GM23338 (cell line): ENCODE data around the gene SLC45A2. TPM values are rescaled to one million over a fixed set of nuclear protein-coding genes. Genes with fewer than 3 reads are reported as not detected.

ENCODE experiments used
- ATAC-seq: fragments of 200-7000 bp; cut with Tn5 transposase; 3 replicates; pipeline ENCODE4 v1.9.1; 2020
- DNase-seq: peaks from one replicate; pipeline ENCODE4 v3.0.0-alpha.2; 2015; ENCODE audit warnings: low spot score
- H2AFZ ChIP-seq: fragments of 200-600 bp; sonication (generic); 2 replicates; pipeline ENCODE4 v1.8.0; 2016; ENCODE audit warnings: antibody characterized with exemption, mild to moderate bottlenecking, moderate library complexity
- H3F3A ChIP-seq: fragments of 200-600 bp; sonication (generic); replicated peaks from 2 replicates; pipeline ENCODE4 v1.8.0; 2017; ENCODE audit warnings: antibody characterized with exemption, mixed run types, low read depth
- H3K27ac ChIP-seq: fragments of 200-600 bp; sonication (generic); 2 replicates; pipeline ENCODE4 v1.6.1; 2016; ENCODE audit warnings: low read depth
- H3K27me3 ChIP-seq: fragments of 200-600 bp; sonication (generic); 2 replicates; pipeline ENCODE4 v1.8.0; 2016; ENCODE audit warnings: mild to moderate bottlenecking, mixed run types, moderate library complexity; ENCODE audit not compliant: insufficient read depth
- H3K36me3 ChIP-seq: fragments of 200-600 bp; sonication (generic); 2 replicates; pipeline ENCODE4 v1.8.0; 2016; ENCODE audit warnings: mild to moderate bottlenecking; ENCODE audit not compliant: insufficient read depth
- H3K4me1 ChIP-seq: fragments of 200-600 bp; sonication (generic); 2 replicates; pipeline ENCODE4 v1.8.0; 2016; ENCODE audit warnings: mild to moderate bottlenecking, moderate library complexity; ENCODE audit not compliant: insufficient read depth
- H3K4me2 ChIP-seq: fragments of 200-600 bp; sonication (generic); 2 replicates; pipeline ENCODE4 v1.7.1; 2017; ENCODE audit warnings: mixed run types
- H3K4me3 ChIP-seq: fragments of 200-600 bp; sonication (generic); 2 replicates; pipeline ENCODE4 v1.6.1; 2016; ENCODE audit warnings: mixed run types
- H3K79me2 ChIP-seq: fragments of 200-600 bp; sonication (generic); replicated peaks from 2 replicates; pipeline ENCODE4 v1.8.0; 2017; ENCODE audit warnings: mild to moderate bottlenecking; ENCODE audit not compliant: insufficient read depth
- H3K9me2 ChIP-seq: fragments of 200-600 bp; sonication (generic); 2 replicates; pipeline ENCODE4 v1.8.0; 2017; ENCODE audit not compliant: insufficient read depth
- H4K20me1 ChIP-seq: fragments of 200-600 bp; sonication (generic); replicated peaks from 2 replicates; pipeline ENCODE4 v1.8.0; 2017; ENCODE audit warnings: mild to moderate bottlenecking; ENCODE audit not compliant: insufficient read depth
- H3K27ac Mint-ChIP-seq: 2 replicates; pipeline ENCODE4 v1.8.0; 2020; ENCODE audit warnings: inconsistent platforms, mild to moderate bottlenecking, moderate library complexity, mixed read lengths
- H3K27me3 Mint-ChIP-seq: 3 replicates; pipeline ENCODE4 v1.8.0; 2022; ENCODE audit warnings: low read depth, mild to moderate bottlenecking, moderate library complexity, mixed read lengths, inconsistent platforms; ENCODE audit not compliant: insufficient read depth, poor library complexity
- H3K36me3 Mint-ChIP-seq: 3 replicates; pipeline ENCODE4 v1.8.0; 2021; ENCODE audit warnings: low read depth, mild to moderate bottlenecking, inconsistent platforms, moderate library complexity, mixed read lengths
- H3K4me1 Mint-ChIP-seq: 3 replicates; pipeline ENCODE4 v1.8.0; 2020; ENCODE audit warnings: mild to moderate bottlenecking, inconsistent platforms, mixed read lengths
- H3K4me3 Mint-ChIP-seq: 3 replicates; pipeline ENCODE4 v1.8.0; 2021; ENCODE audit warnings: moderate library complexity, mild to moderate bottlenecking, inconsistent platforms, mixed read lengths
- H3K9me3 Mint-ChIP-seq: 3 replicates; pipeline ENCODE4 v1.8.0; 2020; ENCODE audit warnings: moderate library complexity, mild to moderate bottlenecking, inconsistent platforms, mixed read lengths
- EZH2 ChIP-seq: fragments of 200-600 bp; sonication (generic); IDR thresholded peaks from one replicate; pipeline ENCODE4 v1.8.0; 2017; ENCODE audit warnings: antibody characterized with exemption, mild to moderate bottlenecking, low read depth; ENCODE audit not compliant: unreplicated experiment
- EZH2phosphoT487 ChIP-seq: fragments of 200-600 bp; sonication (generic); IDR thresholded peaks from one replicate; pipeline ENCODE4 v1.8.1; 2018; ENCODE audit warnings: antibody characterized with exemption; ENCODE audit not compliant: unreplicated experiment
- JUNB ChIP-seq: IDR thresholded peaks from one replicate; pipeline ENCODE4 v1.6.1; 2016; ENCODE audit warnings: antibody characterized with exemption; ENCODE audit not compliant: unreplicated experiment
- STAT1 ChIP-seq: IDR thresholded peaks from one replicate; pipeline ENCODE4 v1.6.1; 2016; ENCODE audit warnings: antibody characterized with exemption; ENCODE audit not compliant: unreplicated experiment
- ZNF114 ChIP-seq: fragments of 250-450 bp; sonication (Bioruptor Pico); IDR thresholded peaks from 2 replicates; pipeline ENCODE4 v1.5.0; 2020; ENCODE audit warnings: mild to moderate bottlenecking, moderate library complexity
- polyA plus RNA-seq: library from polyadenylated mRNA; unstranded; fragments of >200 nt; fragmentation: Nextera tagmentation; extraction: Ambion mirVana; gene quantifications from 2 replicates; pipeline ENCODE4 v1.2.1, GENCODE V29; 2016
- total RNA-seq: library from RNA; depleted of rRNA; stranded (reverse); fragments of >200 nt; shearing (Covaris generic); gene quantifications from 2 replicates; pipeline ENCODE4 v1.2.3, GENCODE V29; 2014
- TF ChIP-seq, protein P1 (sequence below): fragments of 250-450 bp; sonication (Bioruptor Pico); IDR thresholded peaks from 2 replicates; pipeline ENCODE4 v1.5.0; 2020; ENCODE audit warnings: mild to moderate bottlenecking, moderate library complexity
- TF ChIP-seq, protein P2 (sequence below), 2 experiments: fragments of 200-600 bp in 1 of 2; sonication (generic) in 1 of 2; conservative IDR thresholded peaks; 2 replicates each; pipeline versions ENCODE4 v1.5.1 to v1.6.1; 2016 to 2017; ENCODE audit warnings: antibody characterized with exemption in 2 of 2, low read depth in 2 of 2, mild to moderate bottlenecking in 2 of 2, moderate library complexity in 1 of 2

Gene SLC45A2
- total and polyA plus RNA-seq, 2 experiments from 2014 or later, result not detected

- TF ChIP-seq, protein P1, sequence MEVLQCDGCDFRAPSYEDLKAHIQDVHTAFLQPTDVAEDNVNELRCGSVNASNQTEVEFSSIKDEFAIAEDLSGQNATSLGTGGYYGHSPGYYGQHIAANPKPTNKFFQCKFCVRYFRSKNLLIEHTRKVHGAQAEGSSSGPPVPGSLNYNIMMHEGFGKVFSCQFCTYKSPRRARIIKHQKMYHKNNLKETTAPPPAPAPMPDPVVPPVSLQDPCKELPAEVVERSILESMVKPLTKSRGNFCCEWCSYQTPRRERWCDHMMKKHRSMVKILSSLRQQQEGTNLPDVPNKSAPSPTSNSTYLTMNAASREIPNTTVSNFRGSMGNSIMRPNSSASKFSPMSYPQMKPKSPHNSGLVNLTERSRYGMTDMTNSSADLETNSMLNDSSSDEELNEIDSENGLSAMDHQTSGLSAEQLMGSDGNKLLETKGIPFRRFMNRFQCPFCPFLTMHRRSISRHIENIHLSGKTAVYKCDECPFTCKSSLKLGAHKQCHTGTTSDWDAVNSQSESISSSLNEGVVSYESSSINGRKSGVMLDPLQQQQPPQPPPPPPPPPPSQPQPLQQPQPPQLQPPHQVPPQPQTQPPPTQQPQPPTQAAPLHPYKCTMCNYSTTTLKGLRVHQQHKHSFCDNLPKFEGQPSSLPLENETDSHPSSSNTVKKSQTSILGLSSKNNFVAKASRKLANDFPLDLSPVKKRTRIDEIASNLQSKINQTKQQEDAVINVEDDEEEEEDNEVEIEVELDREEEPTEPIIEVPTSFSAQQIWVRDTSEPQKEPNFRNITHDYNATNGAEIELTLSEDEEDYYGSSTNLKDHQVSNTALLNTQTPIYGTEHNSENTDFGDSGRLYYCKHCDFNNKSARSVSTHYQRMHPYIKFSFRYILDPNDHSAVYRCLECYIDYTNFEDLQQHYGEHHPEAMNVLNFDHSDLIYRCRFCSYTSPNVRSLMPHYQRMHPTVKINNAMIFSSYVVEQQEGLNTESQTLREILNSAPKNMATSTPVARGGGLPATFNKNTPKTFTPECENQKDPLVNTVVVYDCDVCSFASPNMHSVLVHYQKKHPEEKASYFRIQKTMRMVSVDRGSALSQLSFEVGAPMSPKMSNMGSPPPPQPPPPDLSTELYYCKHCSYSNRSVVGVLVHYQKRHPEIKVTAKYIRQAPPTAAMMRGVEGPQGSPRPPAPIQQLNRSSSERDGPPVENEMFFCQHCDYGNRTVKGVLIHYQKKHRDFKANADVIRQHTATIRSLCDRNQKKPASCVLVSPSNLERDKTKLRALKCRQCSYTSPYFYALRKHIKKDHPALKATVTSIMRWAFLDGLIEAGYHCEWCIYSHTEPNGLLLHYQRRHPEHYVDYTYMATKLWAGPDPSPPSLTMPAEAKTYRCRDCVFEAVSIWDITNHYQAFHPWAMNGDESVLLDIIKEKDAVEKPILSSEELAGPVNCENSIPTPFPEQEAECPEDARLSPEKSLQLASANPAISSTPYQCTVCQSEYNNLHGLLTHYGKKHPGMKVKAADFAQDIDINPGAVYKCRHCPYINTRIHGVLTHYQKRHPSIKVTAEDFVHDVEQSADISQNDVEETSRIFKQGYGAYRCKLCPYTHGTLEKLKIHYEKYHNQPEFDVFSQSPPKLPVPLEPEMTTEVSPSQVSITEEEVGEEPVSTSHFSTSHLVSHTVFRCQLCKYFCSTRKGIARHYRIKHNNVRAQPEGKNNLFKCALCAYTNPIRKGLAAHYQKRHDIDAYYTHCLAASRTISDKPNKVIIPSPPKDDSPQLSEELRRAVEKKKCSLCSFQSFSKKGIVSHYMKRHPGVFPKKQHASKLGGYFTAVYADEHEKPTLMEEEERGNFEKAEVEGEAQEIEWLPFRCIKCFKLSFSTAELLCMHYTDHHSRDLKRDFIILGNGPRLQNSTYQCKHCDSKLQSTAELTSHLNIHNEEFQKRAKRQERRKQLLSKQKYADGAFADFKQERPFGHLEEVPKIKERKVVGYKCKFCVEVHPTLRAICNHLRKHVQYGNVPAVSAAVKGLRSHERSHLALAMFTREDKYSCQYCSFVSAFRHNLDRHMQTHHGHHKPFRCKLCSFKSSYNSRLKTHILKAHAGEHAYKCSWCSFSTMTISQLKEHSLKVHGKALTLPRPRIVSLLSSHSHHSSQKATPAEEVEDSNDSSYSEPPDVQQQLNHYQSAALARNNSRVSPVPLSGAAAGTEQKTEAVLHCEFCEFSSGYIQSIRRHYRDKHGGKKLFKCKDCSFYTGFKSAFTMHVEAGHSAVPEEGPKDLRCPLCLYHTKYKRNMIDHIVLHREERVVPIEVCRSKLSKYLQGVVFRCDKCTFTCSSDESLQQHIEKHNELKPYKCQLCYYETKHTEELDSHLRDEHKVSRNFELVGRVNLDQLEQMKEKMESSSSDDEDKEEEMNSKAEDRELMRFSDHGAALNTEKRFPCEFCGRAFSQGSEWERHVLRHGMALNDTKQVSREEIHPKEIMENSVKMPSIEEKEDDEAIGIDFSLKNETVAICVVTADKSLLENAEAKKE (CRISPR knock-in tag), result no peak
- TF ChIP-seq EZH2 (no peak), ZNF114 (CRISPR knock-in tag) (no peak), STAT1 (no peak)
- TF ChIP-seq, protein P2, sequence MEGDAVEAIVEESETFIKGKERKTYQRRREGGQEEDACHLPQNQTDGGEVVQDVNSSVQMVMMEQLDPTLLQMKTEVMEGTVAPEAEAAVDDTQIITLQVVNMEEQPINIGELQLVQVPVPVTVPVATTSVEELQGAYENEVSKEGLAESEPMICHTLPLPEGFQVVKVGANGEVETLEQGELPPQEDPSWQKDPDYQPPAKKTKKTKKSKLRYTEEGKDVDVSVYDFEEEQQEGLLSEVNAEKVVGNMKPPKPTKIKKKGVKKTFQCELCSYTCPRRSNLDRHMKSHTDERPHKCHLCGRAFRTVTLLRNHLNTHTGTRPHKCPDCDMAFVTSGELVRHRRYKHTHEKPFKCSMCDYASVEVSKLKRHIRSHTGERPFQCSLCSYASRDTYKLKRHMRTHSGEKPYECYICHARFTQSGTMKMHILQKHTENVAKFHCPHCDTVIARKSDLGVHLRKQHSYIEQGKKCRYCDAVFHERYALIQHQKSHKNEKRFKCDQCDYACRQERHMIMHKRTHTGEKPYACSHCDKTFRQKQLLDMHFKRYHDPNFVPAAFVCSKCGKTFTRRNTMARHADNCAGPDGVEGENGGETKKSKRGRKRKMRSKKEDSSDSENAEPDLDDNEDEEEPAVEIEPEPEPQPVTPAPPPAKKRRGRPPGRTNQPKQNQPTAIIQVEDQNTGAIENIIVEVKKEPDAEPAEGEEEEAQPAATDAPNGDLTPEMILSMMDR (conservative IDR thresholded peaks at IDR 0.05; ENCODE audit: low read depth in 2 of 2), result no peak
Measured at GRCh38 chr5:33929925-33930690, 54.4 kb downstream of the SLC45A2 start (continued).

DNA sequence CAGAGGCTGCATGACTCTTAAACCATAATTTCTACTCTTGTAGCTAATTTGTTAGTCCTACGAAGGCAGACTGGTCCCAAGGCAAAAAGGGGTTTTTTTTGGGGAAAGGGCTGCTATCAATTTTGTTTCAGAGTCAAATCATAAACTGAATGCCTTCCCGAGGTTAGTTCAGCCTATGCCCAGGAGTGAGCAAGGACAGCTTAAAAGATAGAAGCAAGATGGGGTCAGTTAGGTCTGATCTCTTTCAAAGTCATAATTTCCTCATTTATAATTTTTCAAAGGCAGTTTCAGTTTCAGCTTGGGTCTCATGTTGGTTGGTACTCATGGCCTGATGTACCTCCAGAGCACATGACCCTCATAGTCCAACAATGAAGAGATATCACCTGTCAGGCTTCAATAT lies 56.2 kb downstream of the SLC45A2 start:
- H4K20me1 ChIP-seq, result no peaks in the 10 kb centered on the region
- Mint-ChIP-seq H3K36me3 (no peaks in the 10 kb centered on the region; the same call in 2 of the 3 replicates), H3K27me3 (peaks cover 3% of the 10 kb centered on the region), H3K27ac (no peak overlapping the region), H3K4me1 (peaks cover 40% of the 10 kb centered on the region), H3K4me3 (no peak overlapping the region), H3K9me3 (no peaks in the 10 kb centered on the region)
- H3K9me2 ChIP-seq, result peaks cover 19% of the 10 kb centered on the region
- no peak for DNase-seq
- no peaks in the 10 kb centered on the region for H3K27me3 ChIP-seq
- no peak for ATAC-seq
- peak overlapping the region; percentile 64 for H3K4me2 ChIP-seq
- peak overlapping the region; percentile 90; the same call in 1 of the 2 replicates for H2AFZ ChIP-seq
- no peak overlapping the region; the same call in 1 of the 2 replicates for H3K27ac ChIP-seq
- no peaks in the 10 kb centered on the region for H3K36me3 ChIP-seq
- peak overlapping the region; percentile 24; the same call in 1 of the 2 replicates for H3K4me3 ChIP-seq
- H3K79me2 ChIP-seq, result no peaks in the 10 kb centered on the region
- H3F3A ChIP-seq, result no peaks in the 10 kb centered on the region
- H3K4me1 ChIP-seq, result peaks cover 51% of the 10 kb centered on the region
- TF ChIP-seq JUNB (no peak), EZH2 (no peak), EZH2phosphoT487 (no peak), ZNF114 (CRISPR knock-in tag) (no peak)
